Mucosa of descending colon (tissue), 3 donors: ENCODE measurements around the gene NFILZ. TPM values are rescaled to one million over a fixed set of nuclear protein-coding genes. Genes with fewer than 3 reads are reported as not detected.
"Not testable (repeated sequence)": the region's sequence is repeated elsewhere in the genome, so short reads cannot be mapped to it uniquely, and the experiment has no call there.

Source experiments
- ATAC-seq: fragments of 200-7000 bp; cut with Tn5 transposase; one replicate; pipeline ENCODE4 v1.9.1; 2020; ENCODE audit warnings: mild to moderate bottlenecking, moderate library complexity
- DNase-seq, 3 donors: peaks; one replicate each; pipeline ENCODE4 v3.0.0-alpha.2; 2020
- H3K36me3 ChIP-seq: fragments of 200-600 bp; one replicate; pipeline ENCODE4 v1.8.0; 2021; ENCODE audit warnings: low read depth, mild to moderate bottlenecking
- H3K4me1 ChIP-seq: fragments of 200-600 bp; one replicate; pipeline ENCODE4 v1.8.0; 2021; ENCODE audit warnings: low read depth, mild to moderate bottlenecking
- H3K4me3 ChIP-seq: fragments of 200-600 bp; one replicate; pipeline ENCODE4 v1.8.0; 2021; ENCODE audit warnings: mild to moderate bottlenecking
- H3K9me3 ChIP-seq: fragments of 200-600 bp; one replicate; pipeline ENCODE4 v1.8.0; 2021; ENCODE audit warnings: mild to moderate bottlenecking
- intact Hi-C, 2 donors: fragments of 100-400 bp; cut with DNase I in 1 of 2; cut with micrococcal nuclease in 1 of 2; formaldehyde crosslinking; loops; one replicate each; pipeline versions ENCODE4 v1.11.0 to v1.11.1; 2022; cut with DNase I, micrococcal nuclease
- total RNA-seq, 3 donors: library from RNA; stranded (reverse); fragmentation: NEBNext Ultra II Directional in 2 of 3; extraction: Animal tissue kit (Norgen Biotek cat#: 25700) in 2 of 3; gene quantifications; one replicate each; pipeline versions ENCODE4 v1.2.1 to v1.2.4, GENCODE V29; 2021 to 2023
- TF ChIP-seq, protein P1 (sequence below): fragments of 200-600 bp; IDR thresholded peaks from one replicate; pipeline ENCODE4 v1.8.0; 2022; ENCODE audit warnings: antibody characterized with exemption, mild to moderate bottlenecking
- donor health status: DM: no; HTN: no; CAD: no; lungs with moderate emphysema.
- donor health status: DM: no; HTN: no; CAD: no.
- donor health status: DM: no; HTN: yes; CAD: no.

Gene NFILZ
- total RNA-seq, 3 donors from 2014 or later, result not detected

DNA sequence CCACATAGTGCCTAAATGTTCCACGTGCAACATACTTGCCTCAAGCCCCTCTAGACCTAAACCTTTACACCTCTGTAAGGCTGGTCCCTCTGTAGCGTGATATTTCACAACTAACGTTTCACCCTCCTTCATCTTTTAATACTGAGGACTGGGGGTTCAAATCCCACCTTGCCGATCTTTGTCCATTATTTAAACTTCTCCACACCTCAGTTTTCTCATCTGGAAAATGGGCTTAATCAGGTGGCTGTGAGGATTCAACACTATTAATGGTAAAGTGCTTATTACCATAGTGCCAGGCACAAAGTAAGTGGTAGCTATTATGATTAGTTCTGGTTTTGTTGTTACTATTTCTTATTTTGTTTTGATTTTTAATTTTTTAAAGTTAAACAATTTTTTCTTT is 12.4 kb upstream of the NFILZ start:
- no peaks in the 10 kb centered on the region for H3K9me3 ChIP-seq
- ATAC-seq (no peak), DNase-seq (no peak)
- no peaks in the 10 kb centered on the region for H3K4me1 ChIP-seq
- H3K36me3 ChIP-seq, result no peaks in the 10 kb centered on the region
- no peak overlapping the region for H3K4me3 ChIP-seq
- TF ChIP-seq, protein P1, sequence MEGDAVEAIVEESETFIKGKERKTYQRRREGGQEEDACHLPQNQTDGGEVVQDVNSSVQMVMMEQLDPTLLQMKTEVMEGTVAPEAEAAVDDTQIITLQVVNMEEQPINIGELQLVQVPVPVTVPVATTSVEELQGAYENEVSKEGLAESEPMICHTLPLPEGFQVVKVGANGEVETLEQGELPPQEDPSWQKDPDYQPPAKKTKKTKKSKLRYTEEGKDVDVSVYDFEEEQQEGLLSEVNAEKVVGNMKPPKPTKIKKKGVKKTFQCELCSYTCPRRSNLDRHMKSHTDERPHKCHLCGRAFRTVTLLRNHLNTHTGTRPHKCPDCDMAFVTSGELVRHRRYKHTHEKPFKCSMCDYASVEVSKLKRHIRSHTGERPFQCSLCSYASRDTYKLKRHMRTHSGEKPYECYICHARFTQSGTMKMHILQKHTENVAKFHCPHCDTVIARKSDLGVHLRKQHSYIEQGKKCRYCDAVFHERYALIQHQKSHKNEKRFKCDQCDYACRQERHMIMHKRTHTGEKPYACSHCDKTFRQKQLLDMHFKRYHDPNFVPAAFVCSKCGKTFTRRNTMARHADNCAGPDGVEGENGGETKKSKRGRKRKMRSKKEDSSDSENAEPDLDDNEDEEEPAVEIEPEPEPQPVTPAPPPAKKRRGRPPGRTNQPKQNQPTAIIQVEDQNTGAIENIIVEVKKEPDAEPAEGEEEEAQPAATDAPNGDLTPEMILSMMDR, result no peak
- intact Hi-C loops, result no loop called here

DNA sequence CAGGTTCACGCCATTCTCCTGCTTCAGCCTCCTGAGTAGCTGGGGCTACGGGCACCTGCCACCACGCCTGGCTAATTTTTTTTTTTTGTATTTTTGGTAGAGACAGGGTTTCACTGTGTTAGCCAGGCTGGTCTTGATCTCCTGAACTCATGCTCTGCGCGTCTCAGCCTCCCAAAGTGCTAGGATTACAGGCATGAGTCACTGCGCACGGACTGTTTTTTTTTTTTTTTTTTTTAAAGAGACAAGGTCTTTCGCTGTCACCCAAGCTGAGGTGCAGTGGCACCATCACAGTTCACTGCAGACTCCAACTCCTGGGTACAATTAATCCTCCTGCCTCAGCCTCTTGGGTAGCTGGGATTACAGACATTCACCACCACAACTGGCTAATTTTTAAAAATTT is 11.7 kb upstream of the NFILZ start:
- TF ChIP-seq, protein P1, result no peak
- Histone ChIP-seq H3K9me3 (no peaks in the 10 kb centered on the region), H3K4me1 (no peaks in the 10 kb centered on the region), H3K36me3 (no peaks in the 10 kb centered on the region), H3K4me3 (no peak overlapping the region)
- ATAC-seq (no peak), DNase-seq (no peak)
- intact Hi-C loops, result no loop called here

DNA sequence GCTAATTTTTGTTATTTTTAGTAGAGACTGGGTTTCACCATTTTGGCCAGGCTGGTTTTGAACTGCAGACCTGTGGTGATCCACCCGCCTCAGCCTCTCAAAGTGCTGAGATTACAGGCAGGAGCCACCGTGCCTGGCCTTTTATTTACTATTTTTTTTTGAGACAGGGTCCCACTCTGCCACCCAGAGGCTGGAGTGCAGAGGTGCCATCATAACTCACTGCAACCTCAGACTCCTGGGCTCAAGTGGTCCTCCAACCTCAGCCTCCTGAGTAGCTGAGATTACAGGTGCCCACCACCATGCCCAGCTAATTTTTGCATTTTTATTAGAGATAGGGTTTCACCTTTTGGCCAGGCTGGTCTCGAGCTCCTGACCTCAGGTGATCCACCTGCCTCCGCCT is 7.5 kb upstream of the NFILZ start:
- H3K4me3 ChIP-seq, H3K4me1 ChIP-seq, ATAC-seq, intact Hi-C loops, DNase-seq, H3K9me3 ChIP-seq, H3K36me3 ChIP-seq: not testable (repeated sequence)

DNA sequence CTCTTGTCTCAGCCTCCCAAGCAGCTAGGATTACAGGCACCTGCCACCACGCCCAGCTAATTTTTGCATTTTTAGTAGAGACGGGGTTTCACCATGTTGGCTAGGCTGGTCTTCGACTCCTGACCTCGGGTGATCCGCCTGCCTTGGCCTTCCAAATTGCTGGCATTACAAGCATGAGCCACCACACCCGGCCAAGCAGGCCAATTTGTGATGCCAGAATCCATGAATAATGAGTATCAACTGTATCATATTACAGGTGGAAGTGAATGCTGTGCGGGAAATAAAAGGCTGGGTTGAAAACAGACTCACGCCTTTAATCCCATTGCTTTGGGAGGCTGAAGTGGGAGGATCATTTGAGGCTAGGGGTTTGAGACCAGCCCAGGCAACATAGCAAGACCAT is 3.6 kb upstream of the NFILZ start:
- Histone ChIP-seq H3K9me3 (no peaks in the 10 kb centered on the region), H3K4me3 (no peak overlapping the region), H3K4me1 (no peaks in the 10 kb centered on the region), H3K36me3 (no peaks in the 10 kb centered on the region)
- ATAC-seq (no peak), DNase-seq (no peak)
- intact Hi-C loops, result no loop called here
- TF ChIP-seq, protein P1, result no peak

DNA sequence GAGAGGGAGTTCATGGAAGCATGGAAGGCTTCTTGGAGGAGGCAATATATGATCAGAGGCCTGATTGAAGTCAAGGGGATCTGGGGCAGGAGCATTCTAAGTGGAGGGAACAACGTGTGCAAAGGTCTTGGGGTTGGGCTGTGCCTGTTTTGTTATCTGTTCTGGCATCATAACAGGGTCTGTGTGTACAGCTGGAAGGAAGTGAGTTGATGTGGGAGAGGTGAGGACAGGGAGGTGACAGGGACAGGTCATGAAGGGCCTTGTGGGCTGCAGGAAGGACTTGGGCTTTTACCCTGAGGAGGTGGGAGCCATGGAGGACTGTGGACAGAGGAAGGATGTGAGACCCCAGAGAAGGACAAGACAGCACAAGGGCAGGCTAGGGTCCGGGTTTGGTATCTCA is 1.2 kb upstream of the NFILZ start:
- no peak overlapping the region for H3K4me3 ChIP-seq
- TF ChIP-seq, protein P1, result no peak
- intact Hi-C loops, result no loop called here
- no peaks in the 10 kb centered on the region for H3K4me1 ChIP-seq
- no peaks in the 10 kb centered on the region for H3K9me3 ChIP-seq
- no peaks in the 10 kb centered on the region for H3K36me3 ChIP-seq
- ATAC-seq (no peak), DNase-seq (no peak)

DNA sequence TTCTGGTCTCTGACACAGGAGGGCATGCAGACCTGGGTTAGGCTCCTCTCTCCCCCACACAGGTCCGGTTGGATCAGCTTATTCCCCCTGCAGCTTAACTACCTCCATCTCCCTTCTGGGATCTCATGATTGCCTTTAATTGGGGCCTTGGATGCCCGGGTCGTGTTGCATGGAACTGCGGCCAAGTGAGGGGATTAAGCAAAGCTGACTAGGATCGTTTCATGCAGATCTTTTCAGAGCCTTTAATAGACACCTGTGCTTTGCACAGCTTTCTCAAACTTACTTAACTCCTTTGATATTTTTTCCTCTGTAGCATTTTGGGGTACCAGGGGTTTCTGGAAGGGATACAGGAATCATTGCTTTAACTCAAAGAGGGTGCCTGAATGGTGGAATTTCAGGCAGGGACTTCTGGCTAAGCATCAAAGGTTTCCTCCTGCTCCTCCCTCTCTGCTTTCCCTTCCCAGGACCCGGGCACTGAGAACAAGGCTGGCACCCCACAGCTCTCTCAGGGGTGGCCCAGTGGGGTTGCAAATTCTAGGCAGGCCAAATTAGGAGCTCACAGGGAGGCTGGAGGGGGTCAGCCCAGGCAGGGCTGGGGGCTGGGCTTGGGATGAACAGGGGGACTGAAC is 477 bp downstream of the NFILZ start:
- Histone ChIP-seq H3K4me3 (no peak overlapping the region), H3K4me1 (no peaks in the 10 kb centered on the region), H3K36me3 (no peaks in the 10 kb centered on the region), H3K9me3 (no peaks in the 10 kb centered on the region)
- intact Hi-C loops, result no loop called here
- TF ChIP-seq, protein P1, result no peak
- no peak for DNase-seq
- ATAC-seq, result no peak
